Measurements from ENCODE around the gene BANK1. TPM values are rescaled to one million over a fixed set of nuclear protein-coding genes. Genes with fewer than 3 reads are reported as not detected.

BANK1 gene
- total and polyA plus RNA-seq, 5 experiments from 2014 or later, result 0.40 to 13.4 (median 5.8) TPM; not detected in 1

GRCh38 chr4:102036619-102037376, 246.3 kb downstream of the BANK1 start:
- DNase-seq (no peak), ATAC-seq (no peak)
- Mint-ChIP-seq H3K9me3 (peaks cover 0 to 6% (median 0%) of the 10 kb centered on the region in 9 donors), H3K27me3 (peaks cover 0 to 4% (median 3%) of the 10 kb centered on the region in 5 donors), H3K4me1 (peaks cover 0 to 4% (median 2%) of the 10 kb centered on the region in 4 donors), H3K36me3 (no peaks in the 10 kb centered on the region), H3K27ac (no peak overlapping the region), H3K4me3 (no peak overlapping the region)
- POLR2A ChIA-PET, result no interaction called here

- POLR2A ChIA-PET, result no interaction called here
- Mint-ChIP-seq H3K4me3 (no peak overlapping the region), H3K27ac (no peak overlapping the region), H3K9me3 (peaks cover 0 to 3% (median 0%) of the 10 kb centered on the region in 9 donors), H3K36me3 (no peaks in the 10 kb centered on the region), H3K27me3 (peaks cover 0 to 4% (median 3%) of the 10 kb centered on the region in 5 donors), H3K4me1 (peaks cover 0 to 4% (median 2%) of the 10 kb centered on the region in 4 donors)
- ATAC-seq (no peak), DNase-seq (no peak)
Observed at GRCh38 chr4:102037566-102037965, 247.0 kb downstream of the BANK1 start.

GRCh38 chr4:102042871-102043802, 252.6 kb downstream of the BANK1 start:
- DNase-seq, result no peak
- Mint-ChIP-seq H3K4me3 (no peak overlapping the region), H3K36me3 (no peaks in the 10 kb centered on the region), H3K27me3 (peaks cover 0 to 1% (median 0%) of the 10 kb centered on the region in 5 donors), H3K27ac (no peak overlapping the region), H3K9me3 (peaks cover 0 to 4% (median 0%) of the 10 kb centered on the region in 9 donors), H3K4me1 (no peaks in the 10 kb centered on the region)
- POLR2A ChIA-PET, result no interaction called here
- ATAC-seq, result no peak

- no peaks in the 10 kb centered on the region for H3K36me3 Mint-ChIP-seq
- DNase-seq (no peak), ATAC-seq (no peak)
- H3K27me3 Mint-ChIP-seq, result peaks cover 0 to 4% (median 4%) of the 10 kb centered on the region in 5 donors
- no peaks in the 10 kb centered on the region for H3K4me1 Mint-ChIP-seq
- no peak overlapping the region for H3K4me3 Mint-ChIP-seq
- H3K27ac Mint-ChIP-seq, result no peak overlapping the region
- POLR2A ChIA-PET, result no interaction called here
- peaks cover 0 to 4% (median 0%) of the 10 kb centered on the region in 9 donors for H3K9me3 Mint-ChIP-seq
Observed at GRCh38 chr4:102047616-102048015, 257.1 kb downstream of the BANK1 start.

GRCh38 chr4:102055805-102056204, 265.3 kb downstream of the BANK1 start:
- POLR2A ChIA-PET, result interaction anchor here (0.7 kb wide), 1 partner anchor 502 kb away, joined by 3 read pairs; no protein-coding TSS in a partner anchor
- Mint-ChIP-seq H3K27ac (no peak overlapping the region), H3K27me3 (peaks cover 0 to 4% (median 1%) of the 10 kb centered on the region in 5 donors), H3K9me3 (peaks cover 0 to 3% (median 0%) of the 10 kb centered on the region in 9 donors), H3K4me3 (no peak overlapping the region), H3K36me3 (no peaks in the 10 kb centered on the region), H3K4me1 (no peaks in the 10 kb centered on the region)
- no peak for DNase-seq
- no peak for ATAC-seq

- peaks cover 0 to 3% (median 0%) of the 10 kb centered on the region in 9 donors for H3K9me3 Mint-ChIP-seq
- ATAC-seq, result no peak
- POLR2A ChIA-PET, result no interaction called here
Observed at GRCh38 chr4:102057122-102057521, 266.6 kb downstream of the BANK1 start.

GRCh38 chr4:102061133-102061532, 270.6 kb downstream of the BANK1 start:
- no peak overlapping the region for H3K4me3 Mint-ChIP-seq
- POLR2A ChIA-PET, result no interaction called here
- no peaks in the 10 kb centered on the region for H3K4me1 Mint-ChIP-seq
- H3K27me3 Mint-ChIP-seq, result peaks cover 0 to 1% (median 0%) of the 10 kb centered on the region in 5 donors
- H3K9me3 Mint-ChIP-seq, result peaks cover 0 to 3% (median 0%) of the 10 kb centered on the region in 9 donors
- ATAC-seq, result no peak
- H3K36me3 Mint-ChIP-seq, result no peaks in the 10 kb centered on the region
- no peak overlapping the region for H3K27ac Mint-ChIP-seq
- no peak for DNase-seq

More at GRCh38 chr4:102057122-102057521, 266.6 kb downstream of the BANK1 start:
- Mint-ChIP-seq H3K4me1 (no peaks in the 10 kb centered on the region), H3K27me3 (peaks cover 0 to 4% (median 0%) of the 10 kb centered on the region in 5 donors), H3K27ac (no peak overlapping the region), H3K4me3 (no peak overlapping the region), H3K36me3 (no peaks in the 10 kb centered on the region)
- DNase-seq, result no peak

- POLR2A ChIA-PET, result no interaction called here
- peaks cover 0 to 3% (median 0%) of the 10 kb centered on the region in 9 donors for H3K9me3 Mint-ChIP-seq
- H3K4me3 Mint-ChIP-seq, result no peak overlapping the region
Observed at GRCh38 chr4:102064747-102065442, 274.4 kb downstream of the BANK1 start.

GRCh38 chr4:102076622-102077021, 286.1 kb downstream of the BANK1 start:
- ATAC-seq (no peak), DNase-seq (no peak)
- POLR2A ChIA-PET, result no interaction called here
- Mint-ChIP-seq H3K27ac (no peak overlapping the region), H3K9me3 (peaks cover 0 to 2% (median 0%) of the 10 kb centered on the region in 9 donors), H3K4me3 (no peak overlapping the region), H3K4me1 (no peaks in the 10 kb centered on the region), H3K27me3 (peaks cover 0 to 8% (median 0%) of the 10 kb centered on the region in 5 donors), H3K36me3 (no peaks in the 10 kb centered on the region)

More at GRCh38 chr4:102064747-102065442, 274.4 kb downstream of the BANK1 start:
- ATAC-seq, result no peak
- H3K36me3 Mint-ChIP-seq, result no peaks in the 10 kb centered on the region
- H3K4me1 Mint-ChIP-seq, result no peaks in the 10 kb centered on the region
- H3K27ac Mint-ChIP-seq, result no peak overlapping the region
- no peak for DNase-seq
- H3K27me3 Mint-ChIP-seq, result peaks cover 0 to 1% (median 0%) of the 10 kb centered on the region in 5 donors

- H3K27me3 Mint-ChIP-seq, result peaks cover 0 to 9% (median 0%) of the 10 kb centered on the region in 5 donors
- peaks cover 0 to 2% (median 0%) of the 10 kb centered on the region in 9 donors for H3K9me3 Mint-ChIP-seq
- no peak overlapping the region for H3K27ac Mint-ChIP-seq
- ATAC-seq (no peak), DNase-seq (no peak)
- POLR2A ChIA-PET, result no interaction called here
- H3K36me3 Mint-ChIP-seq, result no peaks in the 10 kb centered on the region
- no peaks in the 10 kb centered on the region for H3K4me1 Mint-ChIP-seq
- no peak overlapping the region for H3K4me3 Mint-ChIP-seq
Observed at GRCh38 chr4:102080184-102080583, 289.7 kb downstream of the BANK1 start.

GRCh38 chr4:102089850-102090621, 299.5 kb downstream of the BANK1 start:
- no peaks in the 10 kb centered on the region for H3K4me1 Mint-ChIP-seq
- peaks cover 0 to 12% (median 2%) of the 10 kb centered on the region in 9 donors for H3K9me3 Mint-ChIP-seq
- POLR2A ChIA-PET, result no interaction called here
- peaks cover 0 to 3% (median 0%) of the 10 kb centered on the region in 5 donors for H3K27me3 Mint-ChIP-seq
- H3K27ac Mint-ChIP-seq, result no peak overlapping the region
- no peak overlapping the region for H3K4me3 Mint-ChIP-seq
- no peaks in the 10 kb centered on the region for H3K36me3 Mint-ChIP-seq
- no peak for DNase-seq
- ATAC-seq, result no peak

GRCh38 chr4:102091656-102092055, 301.1 kb downstream of the BANK1 start:
- H3K36me3 Mint-ChIP-seq, result no peaks in the 10 kb centered on the region
- DNase-seq (no peak), ATAC-seq (no peak)
- H3K9me3 Mint-ChIP-seq, result peaks cover 0 to 12% (median 2%) of the 10 kb centered on the region in 9 donors
- POLR2A ChIA-PET, result no interaction called here
- no peak overlapping the region for H3K4me3 Mint-ChIP-seq
- no peak overlapping the region for H3K27ac Mint-ChIP-seq
- H3K4me1 Mint-ChIP-seq, result no peaks in the 10 kb centered on the region
- H3K27me3 Mint-ChIP-seq, result peaks cover 0 to 3% (median 2%) of the 10 kb centered on the region in 5 donors
